OCI-LY3 (cell line): ENCODE measurements around the gene ASTN2.

ENCODE experiments used
- CTCF ChIP-seq: fragments of 200-600, 300-600 bp; sonication (generic); IDR thresholded peaks from 2 replicates; pipeline ENCODE4 v1.5.1; 2014; ENCODE audit warnings: antibody characterized with exemption, low read length, low read depth
- EZH2phosphoT487 ChIP-seq: fragments of 200-600 bp; shearing (Covaris generic); IDR thresholded peaks from 2 replicates; pipeline ENCODE4 v1.6.1; 2018; ENCODE audit warnings: antibody characterized with exemption, mixed run types, low read depth

DNA sequence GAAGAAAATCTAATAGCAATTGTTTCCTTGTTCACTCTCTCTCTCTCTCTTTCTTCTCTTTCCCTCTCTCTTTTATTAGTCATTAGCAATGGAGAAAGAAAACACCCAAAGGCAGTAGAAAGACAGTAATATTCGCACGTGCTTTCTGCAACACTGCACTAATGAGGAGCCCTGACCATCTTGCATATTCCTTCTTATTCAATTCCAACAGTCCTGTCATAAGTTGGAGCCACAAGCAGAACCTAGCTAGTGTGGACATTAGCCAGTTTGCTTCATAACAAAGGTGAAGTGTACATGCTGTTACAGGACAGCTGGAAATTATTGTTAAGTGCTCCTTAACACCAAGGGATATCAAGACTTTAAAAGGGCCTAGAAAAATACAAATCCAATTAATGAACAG lies 664.3 kb downstream of the ASTN2 start:
- no peak for TF ChIP-seq CTCF
- no peak for TF ChIP-seq EZH2phosphoT487
